NCI-H82 treated with DMSO at 0.1 percent for 48 hours (cell line): ENCODE data around the gene RNFT2.
"Not testable (repeated sequence)": the region's sequence is repeated elsewhere in the genome, so short reads cannot be mapped to it uniquely, and the experiment has no call there.

Experiments
- DNase-seq: peaks from one replicate; lab custom pipeline; 2025; ENCODE audit not compliant: unreplicated experiment; lab: John Stamatoyannopoulos, UW

Gene RNFT2

GRCh38 chr12:116739381-116739887 lies 1.3 kb downstream of the RNFT2 start:
- DNase-seq = no peak

DNA sequence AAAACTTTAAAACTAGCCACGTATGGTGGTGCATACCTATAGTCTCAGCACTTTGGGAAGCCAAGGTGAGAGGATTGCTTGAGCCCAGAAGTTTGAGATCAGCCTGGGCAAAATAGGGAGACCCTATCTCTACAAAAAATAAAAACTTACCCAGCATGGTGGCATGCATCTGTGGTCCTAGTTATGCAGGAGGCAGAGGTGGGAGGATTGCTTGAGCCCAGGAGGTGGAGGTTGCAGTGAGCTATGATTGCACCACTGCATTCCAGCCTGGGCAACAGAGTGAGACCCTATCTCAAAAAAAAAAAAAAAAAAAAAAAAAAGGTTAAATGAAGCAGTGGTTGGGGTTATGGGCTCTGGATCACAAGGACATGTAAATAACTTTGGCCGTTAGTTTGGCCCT lies 4.7 kb downstream of the RNFT2 start:
- not testable (repeated sequence) for DNase-seq

DNA sequence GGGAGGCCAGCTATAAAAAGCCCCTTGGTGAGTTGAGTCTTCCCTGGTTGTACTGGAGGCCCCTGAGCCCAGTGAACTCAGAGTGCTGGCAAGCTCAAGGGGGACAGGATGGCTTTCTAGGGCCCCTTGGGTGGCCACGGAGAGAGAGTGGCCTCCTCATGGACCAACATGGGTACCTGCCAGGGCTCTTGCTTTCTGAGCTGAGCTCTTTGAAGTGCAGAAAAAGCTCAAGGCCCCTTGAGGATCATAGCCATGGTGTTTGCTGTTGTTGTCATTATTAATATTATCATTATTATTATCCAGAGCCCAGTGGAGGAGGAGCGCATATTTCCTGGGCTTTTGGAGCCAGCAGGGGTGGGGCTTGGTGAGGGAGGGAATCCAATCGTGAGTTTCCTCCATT lies 6.7 kb downstream of the RNFT2 start:
- no peak for DNase-seq

DNA sequence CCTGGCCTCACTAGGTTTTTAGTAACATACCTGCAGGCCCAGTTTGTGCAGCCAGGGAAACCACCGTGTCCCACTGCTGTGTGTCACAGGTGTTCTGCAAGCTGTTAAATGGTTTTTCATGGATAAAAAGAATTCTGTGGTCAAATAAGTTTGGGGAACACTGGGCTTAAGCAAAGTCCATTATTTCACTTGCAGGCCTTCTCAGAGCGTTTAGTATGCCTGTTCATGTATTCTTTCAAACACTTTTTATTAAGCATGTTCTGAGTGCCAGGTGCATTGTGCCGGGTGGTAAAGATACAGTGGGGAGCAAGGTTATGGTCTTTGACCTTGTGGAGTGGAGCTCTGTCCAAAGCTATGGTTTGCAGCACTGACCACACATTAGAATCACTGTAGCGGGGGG lies 7.4 kb downstream of the RNFT2 start:
- DNase-seq = no peak

- DNase-seq = no peak
Measured at GRCh38 chr12:116749884-116750283, 11.8 kb downstream of the RNFT2 start.

GRCh38 chr12:116750298-116750697 lies 12.2 kb downstream of the RNFT2 start:
- DNase-seq = no peak

DNA sequence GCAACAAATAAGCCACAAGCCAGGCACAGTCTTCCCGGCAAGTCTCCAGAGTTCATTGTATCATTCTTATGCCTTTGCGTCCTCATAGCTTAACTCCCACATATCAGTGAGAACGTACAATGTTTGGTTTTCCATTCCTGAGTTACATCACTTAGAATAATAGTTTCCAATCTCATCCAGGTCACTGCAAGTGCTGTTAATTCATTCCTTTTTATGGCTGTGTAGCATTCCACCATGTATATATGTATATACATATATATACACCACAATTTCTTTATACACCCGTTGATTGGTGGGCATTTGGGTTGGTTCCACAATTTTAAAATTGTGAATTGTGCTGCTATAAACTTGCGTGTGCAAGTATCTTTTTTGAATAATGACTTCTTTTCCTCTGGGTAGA lies 16.0 kb downstream of the RNFT2 start:
- DNase-seq = not testable (repeated sequence)

DNA sequence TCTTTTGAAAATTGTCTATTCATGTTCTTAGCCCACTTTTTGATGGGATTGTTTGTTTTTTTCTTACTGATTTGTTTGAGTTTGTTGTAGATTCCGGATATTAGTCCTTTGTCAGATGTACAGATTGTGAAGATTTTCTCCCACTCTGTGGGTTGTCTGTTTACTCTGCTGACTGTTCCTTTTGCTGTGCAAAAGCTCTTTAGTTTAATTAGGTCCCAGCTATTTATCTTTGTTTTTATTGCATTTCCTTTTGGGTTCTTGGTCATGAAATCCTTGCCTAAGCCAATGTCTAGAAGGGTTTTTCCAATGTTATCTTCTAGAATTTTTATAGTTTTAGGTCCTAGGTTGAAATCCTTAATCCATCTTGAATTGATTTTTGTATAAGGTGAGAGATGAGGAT lies 16.7 kb downstream of the RNFT2 start:
- not testable (repeated sequence) for DNase-seq

- no peak for DNase-seq
Measured at GRCh38 chr12:116759783-116760621, 21.9 kb downstream of the RNFT2 start.

GRCh38 chr12:116760622-116761020 lies 22.5 kb downstream of the RNFT2 start:
- no peak for DNase-seq

DNA sequence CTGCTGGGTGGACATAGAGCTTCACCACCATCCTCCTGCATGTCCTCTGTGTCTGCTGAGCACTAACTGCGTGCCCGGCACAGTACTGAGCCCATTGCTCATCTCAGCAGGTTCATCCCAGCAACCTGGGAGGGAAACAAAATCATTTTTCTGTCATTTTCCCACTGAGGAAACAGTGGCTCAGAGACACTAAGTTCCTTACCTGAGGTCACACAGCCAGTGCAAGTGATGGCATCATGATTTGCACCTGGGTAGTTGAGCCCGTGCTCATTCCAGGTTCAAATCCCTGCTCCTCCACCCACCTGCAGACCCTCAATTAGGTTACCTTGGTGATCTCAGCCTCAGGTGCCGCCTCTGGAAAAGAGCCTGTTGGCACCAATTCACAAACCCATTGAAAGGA lies 23.4 kb downstream of the RNFT2 start:
- DNase-seq = no peak

GRCh38 chr12:116765271-116765670 lies 27.2 kb downstream of the RNFT2 start:
- DNase-seq = no peak

- no peak for DNase-seq
Measured at GRCh38 chr12:116766285-116766684, 28.2 kb downstream of the RNFT2 start.

- DNase-seq = no peak
Measured at GRCh38 chr12:116766746-116767145, 28.6 kb downstream of the RNFT2 start.

DNA sequence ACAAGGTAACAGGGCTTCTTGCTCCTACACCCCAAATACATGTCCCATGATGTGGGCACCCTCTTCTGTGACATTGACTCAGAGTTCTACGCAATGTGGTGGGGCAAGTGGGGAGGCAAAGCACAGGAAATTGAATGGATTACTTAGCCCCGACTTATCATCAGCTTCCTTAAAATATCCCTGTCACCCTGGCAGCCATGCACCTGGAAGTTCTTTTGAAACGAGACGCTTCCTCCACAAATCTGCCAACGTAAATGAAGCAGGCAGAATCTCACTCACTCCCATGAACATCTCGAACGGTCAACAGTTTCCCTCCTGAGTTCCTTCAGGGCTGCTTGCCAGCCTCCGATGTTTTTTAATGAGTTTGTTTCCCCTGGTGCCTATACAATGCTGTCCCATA lies 33.5 kb downstream of the RNFT2 start:
- no peak for DNase-seq

- no peak for DNase-seq
Measured at GRCh38 chr12:116773276-116773731, 35.2 kb downstream of the RNFT2 start.

DNA sequence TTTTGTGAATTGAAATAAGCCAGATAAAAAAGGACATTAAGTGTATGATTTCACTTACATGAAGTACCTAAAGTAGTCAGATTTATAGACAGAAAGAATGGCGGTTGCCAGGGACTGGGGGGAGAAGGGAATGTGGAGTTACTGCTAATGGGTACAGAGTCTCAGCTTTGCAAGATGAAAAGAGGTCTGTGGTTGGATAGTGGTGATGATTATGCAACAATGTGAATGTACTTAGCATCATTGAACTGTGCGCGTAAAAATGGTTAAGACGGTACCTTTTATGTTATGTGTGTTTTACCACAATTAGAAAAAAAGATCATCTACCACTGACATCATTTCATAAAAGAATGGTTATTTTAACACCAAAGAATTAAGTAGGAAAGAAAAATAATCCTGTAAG lies 35.9 kb downstream of the RNFT2 start:
- DNase-seq = no peak

DNA sequence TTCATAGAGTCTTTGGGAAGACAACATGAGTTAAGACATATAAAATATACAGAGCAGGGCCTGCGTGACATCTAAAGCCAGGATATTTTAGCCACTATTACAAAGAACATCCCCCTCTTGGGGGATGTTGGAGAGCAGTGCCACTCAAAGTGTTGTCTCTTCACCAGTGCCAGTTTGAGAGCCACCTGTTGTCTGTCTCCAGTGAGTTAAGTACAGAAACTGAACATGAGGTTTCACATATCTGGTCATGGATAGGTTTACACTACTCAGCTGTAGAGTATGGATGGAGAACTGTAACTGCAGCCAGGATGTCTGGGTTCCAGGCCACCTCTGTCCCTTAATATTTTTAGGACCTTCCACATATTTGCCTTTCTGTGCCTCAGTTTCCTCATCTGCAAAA lies 39.1 kb downstream of the RNFT2 start:
- DNase-seq = no peak

- no peak for DNase-seq
Measured at GRCh38 chr12:116779597-116779996, 41.5 kb downstream of the RNFT2 start.

DNA sequence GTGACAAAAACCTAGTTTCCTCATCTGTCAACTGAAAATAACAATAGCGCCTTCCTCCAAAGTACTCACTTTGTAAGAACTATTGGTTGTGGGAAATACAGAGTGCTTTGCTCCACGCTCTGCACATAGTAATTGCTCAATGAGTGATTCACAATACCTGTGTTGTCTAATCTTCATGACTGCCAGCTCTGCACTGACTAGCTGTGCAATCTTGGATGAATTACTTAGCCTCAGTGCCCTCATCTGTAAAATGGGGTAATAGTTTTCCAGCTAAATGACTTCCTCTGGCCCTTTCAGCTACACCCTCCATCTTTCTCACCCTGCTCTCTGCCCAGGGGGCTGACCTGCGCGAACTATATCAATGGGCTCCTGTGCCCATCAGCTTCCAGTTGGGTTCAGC lies 42.8 kb downstream of the RNFT2 start:
- no peak for DNase-seq

DNA sequence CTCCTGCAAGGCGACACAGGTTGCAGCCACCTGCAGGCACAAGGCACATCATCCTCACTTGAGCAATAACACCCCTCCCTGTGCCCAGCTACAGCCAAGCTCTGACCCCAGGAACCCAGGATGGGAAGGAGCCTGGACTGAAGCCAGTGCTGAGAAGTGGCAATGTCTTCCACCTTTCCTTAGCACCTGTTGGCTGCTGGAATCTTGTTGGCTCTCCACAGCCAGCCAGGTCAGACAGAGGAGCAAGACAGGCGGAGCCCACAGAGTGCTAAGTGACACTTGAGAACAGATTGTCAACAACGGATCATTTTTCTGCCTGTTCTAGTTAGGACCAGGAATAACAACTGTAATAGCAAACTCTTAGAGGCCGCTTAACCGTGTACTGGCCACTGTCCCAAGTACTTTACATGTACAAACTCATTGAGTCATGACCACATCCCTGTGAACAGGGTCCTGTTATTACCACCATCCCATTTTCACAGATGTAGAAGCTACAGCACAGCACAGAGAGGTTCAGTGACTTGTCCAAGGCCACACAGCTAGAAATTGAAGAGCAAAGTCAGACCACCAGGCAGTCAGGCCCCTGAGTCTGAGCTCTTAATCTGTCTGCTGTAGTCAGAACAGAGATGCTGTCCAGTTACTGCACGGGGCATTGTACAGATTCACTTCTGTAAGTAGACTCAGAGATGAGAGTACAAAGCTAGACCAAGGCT lies 45.6 kb downstream of the RNFT2 start:
- no peak for DNase-seq

- DNase-seq = no peak
Measured at GRCh38 chr12:116784238-116784612, 46.1 kb downstream of the RNFT2 start.
